Mesodermal cell (in vitro differentiated cells): ENCODE measurements around the gene MSI2.
A peak's percentile ranks its signal among the peaks of the same experiment; 100 is the strongest.

Experiments used
- H3K27ac ChIP-seq: 2 replicates; pipeline ENCODE4 v1.7.0; 2013; ENCODE audit warnings: mild to moderate bottlenecking, low read depth, low read length, moderate library complexity; ENCODE audit not compliant: severe bottlenecking
- H3K36me3 ChIP-seq: 2 replicates; pipeline ENCODE4 v1.7.1; 2013; ENCODE audit warnings: mild to moderate bottlenecking, low read length, moderate library complexity; ENCODE audit not compliant: control insufficient read depth, insufficient read depth
- H3K4me1 ChIP-seq: one replicate; pipeline ENCODE4 v1.7.1; 2013; ENCODE audit warnings: mild to moderate bottlenecking, low read length; ENCODE audit not compliant: insufficient read depth, control insufficient read depth, poor library complexity, severe bottlenecking
- H3K4me3 ChIP-seq: 2 replicates; pipeline ENCODE4 v1.7.0; 2013; ENCODE audit warnings: low read length, control low read depth, mild to moderate bottlenecking; ENCODE audit not compliant: insufficient read depth, poor library complexity, severe bottlenecking; ENCODE audit errors: extremely low read depth
- H3K9me3 ChIP-seq: 2 replicates; pipeline ENCODE4 v1.7.1; 2013; ENCODE audit warnings: mild to moderate bottlenecking, low read length, moderate library complexity; ENCODE audit not compliant: control insufficient read depth
- WGBS, 2 experiments: methylation state at CpG; one replicate each; pipeline ENCODE4 v1.1.5; 2013; ENCODE audit warnings: missing lambda C conversion rate in 2 of 2; ENCODE audit not compliant: insufficient coverage in 2 of 2; 5-methylcytosine and 5-hydroxymethylcytosine counted together

Gene MSI2

DNA sequence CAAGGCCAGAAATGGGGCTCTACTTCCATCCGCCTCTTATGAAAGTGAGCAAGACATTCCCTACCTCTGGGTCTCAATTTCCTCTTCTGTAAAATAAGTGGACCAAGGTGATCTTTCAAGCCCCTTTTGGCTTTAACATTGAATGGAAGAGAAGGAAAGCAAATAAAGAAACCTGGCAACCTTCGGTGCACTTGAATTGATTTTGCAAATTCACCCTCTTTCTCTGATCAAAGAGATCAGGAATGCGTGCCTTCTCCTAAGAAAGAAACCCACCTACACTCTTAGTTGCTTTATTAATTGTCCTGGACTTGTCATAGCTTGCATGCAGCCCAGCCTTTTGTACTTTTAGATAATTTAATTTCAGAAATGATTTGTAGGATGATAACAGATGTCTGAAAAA lies 3.0 kb downstream of the MSI2 start:
- WGBS, 2 experiments, result 76% methylated on average over 3 of the region's 3 CpGs; no CpG with 5 or more reads in 1 of the 2 experiments
- Histone ChIP-seq H3K9me3 (no peaks in the 10 kb centered on the region), H3K27ac (no peak overlapping the region), H3K36me3 (peaks cover 55% of the 10 kb centered on the region), H3K4me3 (peak overlapping the region; percentile 97), H3K4me1 (peaks cover 32% of the 10 kb centered on the region)

GRCh38 chr17:57259817-57260216 lies 3.5 kb downstream of the MSI2 start:
- H3K36me3 ChIP-seq, result peaks cover 61% of the 10 kb centered on the region
- no peak overlapping the region for H3K27ac ChIP-seq
- no CpG with 5 or more reads among the region's 4 CpGs for WGBS, 2 experiments
- peak overlapping the region; percentile 97 for H3K4me3 ChIP-seq
- no peaks in the 10 kb centered on the region for H3K9me3 ChIP-seq
- peaks cover 32% of the 10 kb centered on the region for H3K4me1 ChIP-seq

DNA sequence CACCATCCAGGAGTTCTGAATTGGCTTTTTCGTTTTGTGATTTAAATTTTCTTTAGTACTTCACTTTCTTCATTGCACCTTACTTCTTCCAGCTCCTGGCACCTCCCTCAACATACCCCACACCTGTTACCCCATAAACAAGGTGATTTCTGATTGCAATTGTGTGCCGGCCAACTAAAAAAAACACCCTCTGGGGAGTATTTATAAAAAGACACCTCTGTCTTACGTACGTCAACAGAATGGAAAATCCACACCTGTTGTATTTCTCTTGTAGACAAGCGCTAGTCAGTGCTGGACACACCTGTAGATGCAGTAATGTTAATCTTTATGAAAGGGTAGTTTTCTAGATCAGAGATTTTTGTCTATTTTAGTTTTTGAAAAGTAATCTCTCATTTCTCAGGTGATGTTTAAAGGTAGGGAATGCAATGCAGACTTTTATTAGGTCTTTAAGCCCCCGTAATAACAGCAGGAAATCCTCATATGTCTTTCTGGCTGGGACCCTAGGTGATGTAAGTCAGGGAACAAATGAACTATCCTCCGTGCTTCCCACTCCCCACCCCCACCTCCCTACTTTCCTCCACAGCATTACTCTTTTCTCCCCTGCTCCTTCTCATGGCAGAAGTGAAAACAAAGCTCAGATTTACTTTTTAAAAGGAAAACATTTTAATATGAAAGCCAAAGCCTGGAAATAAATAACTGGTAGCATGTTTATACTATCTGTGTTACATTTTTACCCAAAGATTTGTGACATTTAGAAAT lies 4.2 kb downstream of the MSI2 start:
- H3K4me1 ChIP-seq, result peaks cover 37% of the 10 kb centered on the region

DNA sequence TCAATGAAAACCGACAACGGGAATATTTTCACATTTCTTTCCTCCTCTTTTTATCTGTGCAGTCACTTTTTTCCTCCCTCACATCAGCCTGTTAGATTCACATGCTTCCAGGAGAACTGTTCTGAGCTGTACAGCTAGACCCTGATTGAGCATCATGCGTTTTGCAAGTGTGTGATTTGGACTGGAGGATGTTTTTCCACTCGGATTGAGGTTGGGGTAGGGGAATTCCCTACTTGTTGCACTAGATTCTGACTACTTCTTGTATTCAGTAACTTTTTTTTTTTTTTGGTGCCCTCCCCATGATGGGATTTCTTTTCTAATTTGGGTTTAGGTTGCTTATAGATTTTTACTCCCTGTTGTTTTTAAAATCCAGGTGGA lies 4.8 kb downstream of the MSI2 start:
- Histone ChIP-seq H3K4me3 (no peak overlapping the region), H3K9me3 (no peaks in the 10 kb centered on the region), H3K4me1 (peaks cover 37% of the 10 kb centered on the region), H3K36me3 (peaks cover 73% of the 10 kb centered on the region), H3K27ac (no peak overlapping the region)
- WGBS, 2 experiments, result 87 to 92% methylated on average over 2 to 3 of the region's 4 CpGs

More for the DNA sequence above, 4.2 kb downstream of the MSI2 start:
- Histone ChIP-seq H3K9me3 (no peaks in the 10 kb centered on the region), H3K27ac (no peak overlapping the region), H3K36me3 (peaks cover 67% of the 10 kb centered on the region), H3K4me3 (no peak overlapping the region)
- WGBS, 2 experiments, result 79% methylated on average over 6 of the region's 7 CpGs

DNA sequence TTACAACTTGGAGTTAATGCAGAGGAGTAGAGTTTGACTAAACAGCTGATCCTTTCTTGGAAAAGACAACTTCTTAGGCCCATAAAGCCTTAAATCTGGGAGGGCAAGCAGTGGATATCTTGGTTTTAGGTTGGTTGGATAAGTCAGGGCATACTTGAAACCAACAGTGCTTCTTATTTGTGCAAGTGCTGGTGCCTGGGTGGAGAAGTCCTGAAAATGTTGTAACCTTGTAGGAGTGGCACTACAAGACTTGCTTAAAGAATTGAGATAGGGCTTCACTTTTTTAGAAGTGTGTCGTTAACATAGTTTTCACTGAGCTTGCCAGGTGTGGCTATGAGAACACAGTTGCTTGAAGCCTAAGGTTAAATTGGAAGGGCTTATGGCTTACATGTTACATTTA lies 6.2 kb downstream of the MSI2 start:
- Histone ChIP-seq H3K4me1 (peaks cover 37% of the 10 kb centered on the region), H3K27ac (no peak overlapping the region), H3K36me3 (peaks cover 86% of the 10 kb centered on the region), H3K9me3 (no peaks in the 10 kb centered on the region), H3K4me3 (no peak overlapping the region)
- 83% methylated on average over 1 of the region's 1 CpG; no CpG with 5 or more reads in 1 of the 2 experiments for WGBS, 2 experiments

- Histone ChIP-seq H3K9me3 (no peaks in the 10 kb centered on the region), H3K27ac (no peak overlapping the region), H3K4me3 (no peak overlapping the region), H3K36me3 (peaks cover 95% of the 10 kb centered on the region), H3K4me1 (peaks cover 37% of the 10 kb centered on the region)
- WGBS, 2 experiments, result no CpG with 5 or more reads among the region's 5 CpGs
These were observed 7.9 kb downstream of the MSI2 start for GRCh38 chr17:57264250-57264649.

GRCh38 chr17:57264776-57265175 lies 8.5 kb downstream of the MSI2 start:
- H3K4me3 ChIP-seq, result no peak overlapping the region
- WGBS, 2 experiments, result 90 to 100% methylated on average over 6 to 7 of the region's 7 CpGs
- peaks cover 37% of the 10 kb centered on the region for H3K4me1 ChIP-seq

GRCh38 chr17:57266902-57267311 lies 10.6 kb downstream of the MSI2 start:
- Histone ChIP-seq H3K9me3 (no peaks in the 10 kb centered on the region), H3K4me1 (peaks cover 39% of the 10 kb centered on the region), H3K4me3 (no peak overlapping the region), H3K36me3 (peaks cover 92% of the 10 kb centered on the region), H3K27ac (no peak overlapping the region)
- WGBS, 2 experiments, result 91 to 97% methylated on average over 9 to 14 of the region's 14 CpGs

More at GRCh38 chr17:57264776-57265175, 8.5 kb downstream of the MSI2 start:
- no peak overlapping the region for H3K27ac ChIP-seq
- H3K9me3 ChIP-seq, result no peaks in the 10 kb centered on the region
- H3K36me3 ChIP-seq, result peaks cover 97% of the 10 kb centered on the region

- Histone ChIP-seq H3K9me3 (no peaks in the 10 kb centered on the region), H3K36me3 (peaks cover 92% of the 10 kb centered on the region), H3K4me3 (no peak overlapping the region), H3K4me1 (peaks cover 38% of the 10 kb centered on the region), H3K27ac (no peak overlapping the region)
- 100% methylated on average over 2 to 3 of the region's 8 CpGs for WGBS, 2 experiments
These were observed 11.9 kb downstream of the MSI2 start for GRCh38 chr17:57268181-57268580.

DNA sequence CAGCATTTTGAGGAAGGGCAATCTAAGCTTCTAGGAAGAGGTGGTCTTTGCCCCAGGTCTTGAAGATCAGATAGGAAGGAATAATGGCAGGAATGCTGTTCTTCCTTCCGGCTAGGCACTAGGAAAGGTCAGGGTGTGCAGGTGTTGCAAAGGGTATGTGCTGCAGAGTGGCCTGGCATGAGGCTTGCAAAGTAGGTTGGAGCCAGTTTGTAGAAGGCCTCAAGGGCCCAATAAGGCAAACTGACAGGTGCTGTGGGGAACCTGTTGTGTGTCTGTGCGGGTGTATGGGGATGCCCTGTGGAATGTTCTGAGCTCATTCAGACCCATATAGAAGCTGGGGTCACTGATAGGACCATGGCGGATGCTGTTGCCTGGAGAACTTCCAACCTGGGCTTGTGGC lies 12.7 kb downstream of the MSI2 start:
- 96 to 97% methylated on average over 3 of the region's 3 CpGs for WGBS, 2 experiments
- no peak overlapping the region for H3K4me3 ChIP-seq
- peaks cover 35% of the 10 kb centered on the region for H3K4me1 ChIP-seq
- H3K27ac ChIP-seq, result no peak overlapping the region
- peaks cover 91% of the 10 kb centered on the region for H3K36me3 ChIP-seq
- no peaks in the 10 kb centered on the region for H3K9me3 ChIP-seq

GRCh38 chr17:57269598-57270255 lies 13.4 kb downstream of the MSI2 start:
- peaks cover 91% of the 10 kb centered on the region for H3K36me3 ChIP-seq
- no peak overlapping the region for H3K4me3 ChIP-seq
- peak overlapping the region; percentile 13 for H3K27ac ChIP-seq
- H3K9me3 ChIP-seq, result no peaks in the 10 kb centered on the region
- WGBS, 2 experiments, result 95 to 96% methylated on average over 6 of the region's 8 CpGs
- peaks cover 28% of the 10 kb centered on the region for H3K4me1 ChIP-seq
